Measurements from ENCODE around the gene PXMP4. TPM values are rescaled to one million over a fixed set of nuclear protein-coding genes. Genes with fewer than 3 reads are reported as not detected.

The PXMP4 gene
- total RNA-seq, 1 donor from 2014 or later: 6.8 TPM

- Mint-ChIP-seq H3K4me3 (no peak overlapping the region), H3K9me3 (no peaks in the 10 kb centered on the region), H3K36me3 (ENCODE audit: low read depth) (peaks cover 2% of the 10 kb centered on the region), H3K27ac (peak overlapping the region; percentile 50), H3K4me1 (peaks cover 21% of the 10 kb centered on the region), H3K27me3 (no peaks in the 10 kb centered on the region)
- intact Hi-C loops (cut with micrococcal nuclease): no loop called here
- TF ChIP-seq, protein P1, sequence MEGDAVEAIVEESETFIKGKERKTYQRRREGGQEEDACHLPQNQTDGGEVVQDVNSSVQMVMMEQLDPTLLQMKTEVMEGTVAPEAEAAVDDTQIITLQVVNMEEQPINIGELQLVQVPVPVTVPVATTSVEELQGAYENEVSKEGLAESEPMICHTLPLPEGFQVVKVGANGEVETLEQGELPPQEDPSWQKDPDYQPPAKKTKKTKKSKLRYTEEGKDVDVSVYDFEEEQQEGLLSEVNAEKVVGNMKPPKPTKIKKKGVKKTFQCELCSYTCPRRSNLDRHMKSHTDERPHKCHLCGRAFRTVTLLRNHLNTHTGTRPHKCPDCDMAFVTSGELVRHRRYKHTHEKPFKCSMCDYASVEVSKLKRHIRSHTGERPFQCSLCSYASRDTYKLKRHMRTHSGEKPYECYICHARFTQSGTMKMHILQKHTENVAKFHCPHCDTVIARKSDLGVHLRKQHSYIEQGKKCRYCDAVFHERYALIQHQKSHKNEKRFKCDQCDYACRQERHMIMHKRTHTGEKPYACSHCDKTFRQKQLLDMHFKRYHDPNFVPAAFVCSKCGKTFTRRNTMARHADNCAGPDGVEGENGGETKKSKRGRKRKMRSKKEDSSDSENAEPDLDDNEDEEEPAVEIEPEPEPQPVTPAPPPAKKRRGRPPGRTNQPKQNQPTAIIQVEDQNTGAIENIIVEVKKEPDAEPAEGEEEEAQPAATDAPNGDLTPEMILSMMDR (IDR thresholded peaks at IDR 0.05): no peak
- ATAC-seq (ENCODE audit: low read depth) (no peak), DNase-seq (no peak)
- CTCF ChIA-PET: no interaction called here
- POLR2A ChIA-PET: no interaction called here
These were observed 9.0 kb upstream of the PXMP4 start for GRCh38 chr20:33729101-33729500.

DNA sequence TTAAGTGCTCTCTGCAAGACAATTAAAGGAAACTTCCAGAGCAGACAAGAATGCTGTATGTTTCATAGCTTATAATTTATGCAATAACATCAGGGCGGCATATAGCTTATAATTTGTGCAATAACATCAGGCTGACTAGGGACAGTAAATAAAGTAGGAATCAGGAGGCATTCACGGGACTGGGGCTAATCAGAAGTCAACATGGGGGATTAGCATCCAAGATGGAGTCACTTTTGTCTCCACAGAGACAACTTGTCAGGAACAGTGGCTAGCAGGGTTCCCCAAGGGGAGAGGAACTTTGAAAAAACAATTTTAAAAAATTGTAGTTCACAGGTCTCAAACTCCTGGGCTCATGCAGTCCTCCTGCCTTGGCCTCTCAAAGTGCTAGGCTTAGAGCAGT is 8.4 kb upstream of the PXMP4 start:
- intact Hi-C loops (cut with micrococcal nuclease): no loop called here
- no peak overlapping the region for H3K27ac Mint-ChIP-seq
- TF ChIP-seq, protein P1 (IDR thresholded peaks at IDR 0.05): no peak
- no peak overlapping the region for H3K4me3 Mint-ChIP-seq
- no peaks in the 10 kb centered on the region for H3K9me3 Mint-ChIP-seq
- CTCF ChIA-PET: no interaction called here
- peaks cover 2% of the 10 kb centered on the region for H3K36me3 Mint-ChIP-seq (ENCODE audit: low read depth)
- H3K27me3 Mint-ChIP-seq: no peaks in the 10 kb centered on the region
- POLR2A ChIA-PET: interaction anchor here (1.5 kb wide), 1 partner anchor 61 kb away, joined by 4 read pairs; no protein-coding TSS in a partner anchor
- peaks cover 15% of the 10 kb centered on the region for H3K4me1 Mint-ChIP-seq
- ATAC-seq (ENCODE audit: low read depth) (no peak), DNase-seq (no peak)

DNA sequence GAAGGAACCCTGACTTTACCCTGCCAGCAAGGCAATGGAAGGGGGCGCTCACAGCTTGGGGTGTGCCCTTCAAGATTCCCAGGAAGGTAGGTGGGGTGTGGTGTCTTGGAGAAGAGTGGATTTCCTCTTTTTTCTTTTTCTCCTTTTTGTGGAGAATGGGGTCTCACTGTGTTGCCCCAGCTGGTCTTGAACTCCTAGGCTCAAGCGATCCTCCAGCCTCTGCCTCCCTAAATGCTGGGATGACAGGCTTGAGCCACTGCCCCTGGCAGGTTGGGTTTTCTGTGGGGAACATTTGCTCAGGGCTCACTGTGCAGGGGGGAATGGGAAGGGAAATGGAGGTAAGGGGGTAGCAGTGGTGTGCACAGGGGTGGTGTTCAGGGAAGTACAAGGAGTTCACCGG is 7.7 kb upstream of the PXMP4 start:
- ATAC-seq (ENCODE audit: low read depth) (no peak), DNase-seq (no peak)
- H3K4me1 Mint-ChIP-seq: peaks cover 8% of the 10 kb centered on the region
- H3K36me3 Mint-ChIP-seq (ENCODE audit: low read depth): peaks cover 2% of the 10 kb centered on the region
- intact Hi-C loops (cut with micrococcal nuclease): no loop called here
- H3K4me3 Mint-ChIP-seq: no peak overlapping the region
- H3K9me3 Mint-ChIP-seq: no peaks in the 10 kb centered on the region
- H3K27ac Mint-ChIP-seq: no peak overlapping the region
- ChIA-PET POLR2A (interaction anchor here (1.5 kb wide), 1 partner anchor 61 kb away, joined by 4 read pairs; no protein-coding TSS in a partner anchor), CTCF (no interaction called here)
- TF ChIP-seq, protein P1 (IDR thresholded peaks at IDR 0.05): no peak
- no peaks in the 10 kb centered on the region for H3K27me3 Mint-ChIP-seq

DNA sequence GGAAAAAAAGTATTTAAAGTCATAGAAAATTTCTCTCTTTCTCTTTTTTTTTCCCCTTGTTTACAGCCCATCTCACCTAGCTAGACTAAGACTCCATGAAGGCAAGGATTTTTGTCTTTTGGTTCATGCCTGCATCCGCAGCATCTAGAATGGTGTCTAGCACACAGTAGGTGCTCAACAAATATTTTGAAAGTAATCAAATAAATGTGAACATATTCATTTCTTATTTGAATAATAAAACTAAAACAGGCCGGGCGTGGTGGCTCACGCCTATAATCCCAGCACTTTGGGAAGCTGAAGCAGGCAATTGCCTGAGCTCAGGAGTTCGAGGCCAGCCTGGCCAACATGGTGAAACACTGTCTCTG is 7.0 kb upstream of the PXMP4 start:
- no peaks in the 10 kb centered on the region for H3K36me3 Mint-ChIP-seq (ENCODE audit: low read depth)
- no peak overlapping the region for H3K27ac Mint-ChIP-seq
- no peak overlapping the region for H3K4me3 Mint-ChIP-seq
- ChIA-PET POLR2A (interaction anchor here (1.5 kb wide), 1 partner anchor 60 kb away, joined by 4 read pairs; no protein-coding TSS in a partner anchor), CTCF (no interaction called here)
- H3K27me3 Mint-ChIP-seq: no peaks in the 10 kb centered on the region
- H3K4me1 Mint-ChIP-seq: peaks cover 4% of the 10 kb centered on the region
- ATAC-seq (ENCODE audit: low read depth): no peak
- DNase-seq: no peak
- intact Hi-C loops (cut with micrococcal nuclease): no loop called here
- H3K9me3 Mint-ChIP-seq: no peaks in the 10 kb centered on the region
- TF ChIP-seq, protein P1 (IDR thresholded peaks at IDR 0.05): no peak

GRCh38 chr20:33725607-33726264 is 5.6 kb upstream of the PXMP4 start:
- H3K9me3 Mint-ChIP-seq: no peaks in the 10 kb centered on the region
- H3K27ac Mint-ChIP-seq: no peak overlapping the region
- ATAC-seq (ENCODE audit: low read depth) (no peak), DNase-seq (no peak)
- H3K4me3 Mint-ChIP-seq: no peak overlapping the region
- H3K4me1 Mint-ChIP-seq: peaks cover 7% of the 10 kb centered on the region
- no peaks in the 10 kb centered on the region for H3K36me3 Mint-ChIP-seq (ENCODE audit: low read depth)
- ChIA-PET CTCF (interaction anchor here (1.2 kb wide), 1 partner anchor 59 kb away, joined by 3 read pairs; the partner anchor contains the start of gene ACTL10), POLR2A (interaction anchor here (1.2 kb wide), 1 partner anchor 41 kb away, joined by 3 read pairs; no protein-coding TSS in a partner anchor)
- intact Hi-C loops (cut with micrococcal nuclease): no loop called here
- H3K27me3 Mint-ChIP-seq: no peaks in the 10 kb centered on the region
- TF ChIP-seq, protein P1 (IDR thresholded peaks at IDR 0.05): no peak
